ENCODE data around the gene EFCAB5.
"Not testable (repeated sequence)": the region's sequence is repeated elsewhere in the genome, so short reads cannot be mapped to it uniquely, and the experiment has no call there.

EFCAB5 gene

DNA sequence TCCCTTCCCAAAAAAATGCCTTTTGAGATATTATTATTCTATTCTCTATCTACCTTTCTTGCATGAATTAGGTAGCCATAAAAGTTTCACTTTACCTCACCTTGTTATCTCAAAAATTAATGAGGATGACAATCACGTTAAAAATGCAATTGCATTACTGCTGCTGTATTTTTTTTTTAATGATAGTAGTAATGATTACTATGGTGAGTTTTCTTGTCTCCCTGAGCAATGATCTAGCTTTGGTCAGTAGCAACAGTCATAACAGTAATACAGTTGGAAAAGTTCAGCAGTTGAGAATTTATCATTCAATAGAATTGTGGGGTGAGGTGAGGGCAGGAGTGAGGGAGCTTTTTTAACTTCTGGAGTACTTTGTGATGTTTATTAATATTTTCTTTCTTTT, at the start of gene EFCAB5:
Gene EFCAB5 (plus strand): TSS at position 301 of the 400 bp plus-strand sequence. CDS start 163 bp downstream, outside the sequence.
- no peaks in the 10 kb centered on the region for H3K4me1 ChIP-seq
- H3K9ac ChIP-seq: no peak within 1 kb of the TSS
- no peak within 1 kb of the TSS for H3K4me3 ChIP-seq (ENCODE audit: low read depth, low read length)
- H3K79me2 ChIP-seq: no peaks in the 10 kb centered on the region
- H3K27me3 ChIP-seq (ENCODE audit: control insufficient read depth, insufficient read depth, low read length): no peaks in the 10 kb centered on the region
- no peak within 1 kb of the TSS for H3K4me2 ChIP-seq (ENCODE audit: low read length)
- no peak for TF ChIP-seq CTCF (IDR thresholded peaks at IDR 0.05)
- no peak within 1 kb of the TSS for H3K27ac ChIP-seq
- no peaks in the 10 kb centered on the region for H3K36me3 ChIP-seq (ENCODE audit: control insufficient read depth, insufficient read depth, low read length)
- no peak within 1 kb of the TSS for H2AFZ ChIP-seq
- H3K9me3 ChIP-seq (ENCODE audit: control insufficient read depth, low read length): no peaks in the 10 kb centered on the region

DNA sequence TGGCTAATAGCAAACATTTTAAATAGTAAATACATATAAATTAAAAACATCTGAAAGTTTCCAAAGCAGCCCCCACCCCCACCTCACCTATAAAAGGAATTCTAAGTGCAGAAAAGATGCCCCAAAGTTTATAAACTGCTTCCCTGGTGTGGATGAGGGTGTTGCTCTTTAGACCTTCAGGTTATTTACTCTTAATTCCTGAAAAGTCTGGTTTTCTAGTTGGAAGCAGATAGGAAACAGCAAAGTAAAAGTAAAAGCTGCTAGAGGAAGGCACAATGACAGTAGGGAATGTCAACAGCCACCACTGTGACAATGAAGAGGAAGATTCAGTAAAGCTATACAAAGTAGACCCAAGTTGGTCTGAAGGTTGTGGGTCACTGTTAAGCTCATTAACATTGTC, 49.2 kb upstream of the EFCAB5 start:
- no peaks in the 10 kb centered on the region for H3K36me3 ChIP-seq (ENCODE audit: control insufficient read depth, insufficient read depth, low read length)
- H3K27ac ChIP-seq: no peak overlapping the region
- no peak overlapping the region for H2AFZ ChIP-seq
- H3K27me3 ChIP-seq (ENCODE audit: control insufficient read depth, insufficient read depth, low read length): no peaks in the 10 kb centered on the region
- no peaks in the 10 kb centered on the region for H3K4me1 ChIP-seq
- H3K4me3 ChIP-seq (ENCODE audit: low read depth, low read length): no peak overlapping the region
- no peaks in the 10 kb centered on the region for H3K9me3 ChIP-seq (ENCODE audit: control insufficient read depth, low read length)
- H3K79me2 ChIP-seq: peaks cover 3% of the 10 kb centered on the region
- H3K4me2 ChIP-seq (ENCODE audit: low read length): no peak overlapping the region
- no peak for TF ChIP-seq CTCF (IDR thresholded peaks at IDR 0.05)
- no peak overlapping the region for H3K9ac ChIP-seq

DNA sequence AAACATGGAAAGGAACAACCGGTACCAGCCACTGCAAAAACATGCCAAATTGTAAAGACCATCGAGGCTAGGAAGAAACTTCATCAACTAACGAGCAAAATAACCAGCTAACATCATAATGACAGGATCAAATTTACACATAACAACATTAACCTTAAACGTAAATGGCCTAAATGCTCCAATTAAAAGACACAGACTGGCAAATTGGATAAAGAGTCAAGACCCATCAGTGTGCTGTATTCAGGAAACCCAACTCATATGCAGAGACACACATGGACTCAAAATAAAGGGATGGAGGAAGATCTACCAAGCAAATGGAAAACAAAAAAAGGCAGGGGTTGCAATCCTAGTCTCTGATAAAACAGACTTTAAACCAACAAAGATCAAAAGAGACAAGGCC, 44.3 kb upstream of the EFCAB5 start:
- not testable (repeated sequence) for H3K9me3 ChIP-seq (ENCODE audit: control insufficient read depth, low read length); H3K4me2 ChIP-seq (ENCODE audit: low read length); H3K36me3 ChIP-seq (ENCODE audit: control insufficient read depth, insufficient read depth, low read length); H3K4me3 ChIP-seq (ENCODE audit: low read depth, low read length); H3K79me2 ChIP-seq; H2AFZ ChIP-seq; H3K27me3 ChIP-seq (ENCODE audit: control insufficient read depth, insufficient read depth, low read length); H3K9ac ChIP-seq; H3K4me1 ChIP-seq; H3K27ac ChIP-seq

DNA sequence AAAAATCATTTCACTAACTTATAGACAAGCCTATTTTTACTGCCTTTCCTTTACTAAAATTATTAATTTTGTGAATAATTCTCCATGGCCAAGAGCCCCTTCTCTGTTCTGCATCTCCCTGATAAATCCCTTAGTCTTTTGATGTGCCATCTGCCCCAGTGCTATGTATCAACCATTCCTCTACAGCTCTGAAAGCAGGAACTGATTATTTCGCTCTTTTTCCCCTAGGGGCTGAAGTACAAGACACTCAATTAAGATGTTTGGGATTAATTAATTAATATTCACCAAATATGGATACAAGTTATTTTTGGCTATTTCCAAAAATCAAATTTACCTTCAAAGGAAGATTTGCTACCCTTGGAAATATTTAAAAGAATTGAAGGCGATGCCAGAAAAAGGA, 38.0 kb upstream of the EFCAB5 start:
- Histone ChIP-seq H3K4me1 (no peaks in the 10 kb centered on the region), H3K36me3 (ENCODE audit: control insufficient read depth, insufficient read depth, low read length) (no peaks in the 10 kb centered on the region), H2AFZ (no peak overlapping the region), H3K4me2 (ENCODE audit: low read length) (no peak overlapping the region), H3K4me3 (ENCODE audit: low read depth, low read length) (no peak overlapping the region), H3K9ac (no peak overlapping the region), H3K79me2 (peaks cover 35% of the 10 kb centered on the region), H3K27ac (no peak overlapping the region), H3K27me3 (ENCODE audit: control insufficient read depth, insufficient read depth, low read length) (no peaks in the 10 kb centered on the region), H3K9me3 (ENCODE audit: control insufficient read depth, low read length) (no peaks in the 10 kb centered on the region)
- TF ChIP-seq CTCF (IDR thresholded peaks at IDR 0.05): no peak

DNA sequence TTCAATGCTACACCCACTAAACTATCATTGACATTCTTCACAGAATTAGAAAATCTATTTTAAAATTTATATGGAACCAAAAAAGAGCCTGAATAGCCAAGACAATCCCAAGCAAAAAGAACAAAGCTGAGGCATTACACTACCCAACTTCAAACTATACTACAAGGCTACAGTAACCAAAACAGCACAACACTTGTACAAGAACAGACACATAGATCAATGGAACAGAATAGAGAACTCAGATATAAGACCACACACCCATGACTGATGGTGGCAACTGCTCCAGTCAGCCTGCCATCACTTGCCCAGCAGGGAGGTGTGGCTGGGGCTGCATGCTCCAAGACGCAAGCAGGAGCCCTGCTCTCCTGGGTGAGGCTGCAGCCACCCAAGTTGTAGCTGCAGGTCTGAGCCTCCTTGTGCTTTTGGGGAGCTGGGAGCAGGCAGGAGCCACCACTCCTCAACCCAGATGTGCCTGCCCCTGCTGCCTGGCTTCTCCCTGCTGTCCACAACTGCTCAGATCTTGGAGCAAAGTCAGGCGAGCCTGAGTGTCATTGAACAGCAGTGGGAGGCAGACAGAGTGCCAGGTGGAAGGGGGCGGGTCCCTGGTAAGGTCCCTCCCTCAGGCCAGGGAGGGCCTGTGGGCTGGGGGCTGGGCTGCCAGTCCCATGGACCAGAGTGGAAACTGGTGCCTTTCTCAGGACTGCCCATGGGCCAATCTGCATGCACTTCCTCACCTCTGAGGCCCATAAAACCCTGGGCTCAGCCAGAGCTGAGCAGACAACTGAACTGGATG, 36.2 kb upstream of the EFCAB5 start:
- Histone ChIP-seq H3K9ac (no peak overlapping the region), H3K36me3 (ENCODE audit: control insufficient read depth, insufficient read depth, low read length) (no peaks in the 10 kb centered on the region), H3K4me2 (ENCODE audit: low read length) (no peak overlapping the region), H2AFZ (no peak overlapping the region), H3K4me3 (ENCODE audit: low read depth, low read length) (no peak overlapping the region), H3K27me3 (ENCODE audit: control insufficient read depth, insufficient read depth, low read length) (no peaks in the 10 kb centered on the region), H3K27ac (no peak overlapping the region), H3K9me3 (ENCODE audit: control insufficient read depth, low read length) (no peaks in the 10 kb centered on the region), H3K79me2 (peaks cover 46% of the 10 kb centered on the region), H3K4me1 (no peaks in the 10 kb centered on the region)
- no peak for TF ChIP-seq CTCF (IDR thresholded peaks at IDR 0.05)
